B cell (primary cell): ENCODE data around the gene PRSS56. TPM values are rescaled to one million over a fixed set of nuclear protein-coding genes. Genes with fewer than 3 reads are reported as not detected.

Experiments
- ATAC-seq: fragments of 200-7000 bp; cut with Tn5 transposase; one replicate; pipeline ENCODE4 v1.10.0; 2021; ENCODE audit warnings: low read depth, mild to moderate bottlenecking, moderate number of reproducible peaks, moderate library complexity
- CTCF ChIA-PET: fragments of 350-600 bp; sonication (Branson Sonifier 250); formaldehyde crosslinking; loops from one replicate; lab custom pipeline; 2021; ENCODE audit warnings: antibody characterized with exemption, inconsistent platforms; lab: Charles Lee
- POLR2A ChIA-PET: fragments of 350-600 bp; sonication (Branson Sonifier 250); formaldehyde crosslinking; loops from one replicate; lab custom pipeline; 2021; ENCODE audit warnings: antibody characterized with exemption; lab: Charles Lee
- DNase-seq: peaks from one replicate; pipeline ENCODE4 v3.0.0; 2013
- H2AFZ ChIP-seq: 2 replicates; pipeline ENCODE4 v1.6.1; 2012; ENCODE audit warnings: mild to moderate bottlenecking, low read depth, low read length; ENCODE audit not compliant: insufficient read depth, poor library complexity, severe bottlenecking
- H3K27ac ChIP-seq, 2 donors: 1 replicate in 1 of 2; 2 replicates in 1 of 2; pipeline ENCODE4 v1.5.1; 2012 to 2013; ENCODE audit warnings: low read length in 2 of 2, mild to moderate bottlenecking in 2 of 2, moderate library complexity in 1 of 2
- H3K27me3 ChIP-seq, 4 experiments: fragments of 200-600 bp in 1 of 4; sonication (generic) in 1 of 4; replicated peaks in 1 of 4; 1 replicate in 2 of 4; 2 replicates in 2 of 4; pipeline versions ENCODE4 v1.6.1 to v1.7.0; 2013 to 2016; ENCODE audit warnings: low read length in 3 of 4, mild to moderate bottlenecking in 2 of 4, mixed read lengths in 1 of 4, moderate library complexity in 1 of 4; ENCODE audit not compliant: insufficient read depth in 4 of 4, control insufficient read depth in 3 of 4; ENCODE audit errors: control extremely low read depth in 1 of 4
- H3K36me3 ChIP-seq, 2 experiments: replicated peaks in 1 of 2; 1 replicate in 1 of 2; 2 replicates in 1 of 2; pipeline versions ENCODE4 v1.6.1 to v1.7.1; 2013; ENCODE audit warnings: low read length in 1 of 2; ENCODE audit not compliant: insufficient read depth in 2 of 2, control insufficient read depth in 1 of 2; ENCODE audit errors: control extremely low read depth in 1 of 2, extremely low read depth in 1 of 2
- H3K4me1 ChIP-seq, 2 donors: fragments of 200-600 bp in 1 of 2; sonication (generic) in 1 of 2; 1 replicate in 1 of 2; 2 replicates in 1 of 2; pipeline versions ENCODE4 v1.5.1 to v1.6.1; 2013 to 2017; ENCODE audit warnings: low read length in 2 of 2; ENCODE audit not compliant: control insufficient read depth in 2 of 2, insufficient read depth in 2 of 2
- H3K4me2 ChIP-seq: replicated peaks from 2 replicates; pipeline ENCODE3; 2012; ENCODE audit warnings: mild to moderate bottlenecking, low read depth, low read length; ENCODE audit not compliant: poor library complexity, severe bottlenecking
- H3K4me3 ChIP-seq, 5 experiments: fragments of 200-600 bp in 1 of 5; sonication (generic) in 1 of 5; 1 replicate in 3 of 5; 2 replicates in 2 of 5; pipeline versions ENCODE4 v1.5.1 to v1.7.0; 2011 to 2016; ENCODE audit warnings: low read length in 4 of 5, mild to moderate bottlenecking in 4 of 5, low read depth in 2 of 5, control low read depth in 1 of 5, moderate library complexity in 1 of 5; ENCODE audit not compliant: insufficient read depth in 1 of 5; ENCODE audit errors: control extremely low read depth in 1 of 5, extremely low read depth in 1 of 5
- H3K79me2 ChIP-seq: fragments of 200-600 bp; sonication (generic); one replicate; pipeline ENCODE4 v1.6.0; 2016; ENCODE audit warnings: low read length; ENCODE audit not compliant: control insufficient read depth, insufficient read depth
- H3K9ac ChIP-seq: fragments of 200-600 bp; sonication (generic); 2 replicates; pipeline ENCODE4 v1.6.1; 2017; ENCODE audit warnings: mild to moderate bottlenecking, low read length, moderate library complexity
- H3K9me3 ChIP-seq, 3 donors: one replicate each; pipeline versions ENCODE4 v1.6.1 to v1.7.1; 2013; ENCODE audit warnings: low read length in 2 of 3; ENCODE audit not compliant: control insufficient read depth in 2 of 3, insufficient read depth in 1 of 3; ENCODE audit errors: control extremely low read depth in 1 of 3
- H4K20me1 ChIP-seq: 2 replicates; pipeline ENCODE4 v1.6.0; 2012; ENCODE audit warnings: mild to moderate bottlenecking, low read length; ENCODE audit not compliant: insufficient read depth, control insufficient read depth, poor library complexity, severe bottlenecking
- H3K27ac Mint-ChIP-seq: one replicate; pipeline ENCODE4 v1.8.0; 2021; ENCODE audit warnings: mixed read lengths
- H3K27me3 Mint-ChIP-seq: one replicate; pipeline ENCODE4 v1.8.0; 2021; ENCODE audit warnings: mixed read lengths
- H3K4me1 Mint-ChIP-seq: one replicate; pipeline ENCODE4 v1.8.0; 2021; ENCODE audit warnings: mixed read lengths
- H3K4me3 Mint-ChIP-seq: one replicate; pipeline ENCODE4 v1.8.0; 2021; ENCODE audit warnings: mixed read lengths
- H3K9me3 Mint-ChIP-seq: one replicate; pipeline ENCODE4 v1.8.0; 2022; ENCODE audit warnings: mixed read lengths; ENCODE audit not compliant: insufficient read depth
- CTCF ChIP-seq: fragments of 200-600 bp; IDR thresholded peaks from one replicate; pipeline ENCODE4 v1.8.0; 2022; ENCODE audit warnings: antibody characterized with exemption, mild to moderate bottlenecking
- EZH2 ChIP-seq: IDR thresholded peaks from 2 replicates; pipeline ENCODE4 v1.6.1; 2012; ENCODE audit warnings: borderline replicate concordance, low read depth, mild to moderate bottlenecking, moderate library complexity, low read length; ENCODE audit not compliant: insufficient read depth, poor library complexity, severe bottlenecking
- WGBS: methylation state at CpG from one replicate; pipeline ENCODE4 v1.1.5; 2013; ENCODE audit warnings: missing lambda C conversion rate; ENCODE audit not compliant: insufficient coverage; 5-methylcytosine and 5-hydroxymethylcytosine counted together
- intact Hi-C: fragments of 100-400 bp; cut with micrococcal nuclease; formaldehyde crosslinking; loops from one replicate; pipeline ENCODE4 v1.10.0; 2022
- polyA plus RNA-seq: library from polyadenylated mRNA; depleted of rRNA; stranded (reverse); fragments of >200 nt; gene quantifications from 2 replicates; pipeline ENCODE4 v1.2.3, GENCODE V29; 2012
- total RNA-seq, 2 donors: library from RNA; stranded (reverse); fragments of 120-200 nt in 1 of 2; gene quantifications; 1 replicate in 1 of 2; 2 replicates in 1 of 2; pipeline versions ENCODE4 v1.2.3 to v1.2.4, GENCODE V29; 2013 to 2022

PRSS56 gene
- total and polyA plus RNA-seq, 2 donors (not counting 1 experiment from before 2014, with no cell fraction given), result not detected

GRCh38 chr2:232504438-232504837 is 15.8 kb upstream of the PRSS56 start:
- H3K4me2 ChIP-seq, result no peak overlapping the region
- H4K20me1 ChIP-seq, result no peaks in the 10 kb centered on the region
- H2AFZ ChIP-seq, result no peak overlapping the region
- POLR2A ChIA-PET, result no interaction called here
- WGBS, result no CpG with 5 or more reads among the region's 2 CpGs
- Mint-ChIP-seq H3K9me3 (no peaks in the 10 kb centered on the region), H3K27me3 (peaks cover 41% of the 10 kb centered on the region), H3K4me1 (peaks cover 14% of the 10 kb centered on the region), H3K27ac (no peak overlapping the region), H3K4me3 (peak overlapping the region; percentile 3)
- peaks cover 0 to 46% (median 7%) of the 10 kb centered on the region in 4 experiments for H3K27me3 ChIP-seq
- no peak for TF ChIP-seq CTCF
- TF ChIP-seq EZH2, result no peak
- H3K9me3 ChIP-seq, result no peaks in the 10 kb centered on the region
- no peak overlapping the region for H3K27ac ChIP-seq
- intact Hi-C loops, result no loop called here
- CTCF ChIA-PET, result no interaction called here
- H3K4me3 ChIP-seq, result no peak overlapping the region
- H3K9ac ChIP-seq, result no peak overlapping the region
- no peaks in the 10 kb centered on the region for H3K79me2 ChIP-seq
- H3K36me3 ChIP-seq, result no peaks in the 10 kb centered on the region
- ATAC-seq (no peak), DNase-seq (no peak)
- peaks cover 3 to 11% of the 10 kb centered on the region in 2 donors for H3K4me1 ChIP-seq

GRCh38 chr2:232505856-232506255 is 14.3 kb upstream of the PRSS56 start:
- H3K4me1 ChIP-seq, result peaks cover 3 to 11% of the 10 kb centered on the region in 2 donors
- no peak overlapping the region for H2AFZ ChIP-seq
- H3K4me3 ChIP-seq, result no peak overlapping the region
- no peaks in the 10 kb centered on the region for H3K36me3 ChIP-seq
- no peak for ATAC-seq
- H3K4me2 ChIP-seq, result no peak overlapping the region
- ChIA-PET POLR2A (no interaction called here), CTCF (no interaction called here)
- TF ChIP-seq EZH2 (no peak), CTCF (no peak)
- no peaks in the 10 kb centered on the region for H4K20me1 ChIP-seq
- H3K9me3 Mint-ChIP-seq, result no peaks in the 10 kb centered on the region
- DNase-seq, result no peak
- H3K4me1 Mint-ChIP-seq, result peaks cover 14% of the 10 kb centered on the region
- H3K9ac ChIP-seq, result no peak overlapping the region
- H3K27me3 Mint-ChIP-seq, result peaks cover 30% of the 10 kb centered on the region
- H3K27me3 ChIP-seq, result peaks cover 0 to 39% (median 7%) of the 10 kb centered on the region in 4 experiments
- WGBS, result 53% methylated on average over 10 of the region's 10 CpGs
- H3K27ac ChIP-seq, result no peak overlapping the region
- H3K79me2 ChIP-seq, result no peaks in the 10 kb centered on the region
- H3K27ac Mint-ChIP-seq, result no peak overlapping the region
- intact Hi-C loops, result no loop called here
- no peak overlapping the region for H3K4me3 Mint-ChIP-seq
- no peaks in the 10 kb centered on the region for H3K9me3 ChIP-seq
